Caco-2 (cell line): ENCODE measurements around the gene SLC6A6. TPM values are rescaled to one million over a fixed set of nuclear protein-coding genes. Genes with fewer than 3 reads are reported as not detected.
A peak's percentile ranks its signal among the peaks of the same experiment; 100 is the strongest.

Source experiments
- BruUV-seq: library from RNA; stranded (reverse); fragments of 400-500 nt; replicated peaks from 2 replicates; lab custom pipeline; 2021; lab: Mats Ljungman, UMichigan
- CTCF ChIA-PET: fragments of 300-600 bp; sonication (Branson Sonifier 250); formaldehyde crosslinking; loops from one replicate; lab custom pipeline; 2022; ENCODE audit warnings: antibody characterized with exemption; lab: Charles Lee
- POLR2A ChIA-PET: fragments of 300-600 bp; sonication (Branson Sonifier 250); formaldehyde crosslinking; loops from one replicate; lab custom pipeline; 2022; ENCODE audit warnings: antibody characterized with exemption; lab: Charles Lee
- DNase-seq, 2 experiments: peaks; one replicate each; pipeline versions ENCODE4 v3.0.0 to v3.0.0-alpha.2; 2020 to 2022
- H3K27me3 ChIP-seq: replicated peaks from 2 replicates; pipeline ENCODE4 v1.6.0; 2011; ENCODE audit warnings: low read length; ENCODE audit not compliant: control insufficient read depth, insufficient read depth
- H3K36me3 ChIP-seq: 2 replicates; pipeline ENCODE4 v1.5.1; 2011; ENCODE audit warnings: low read length; ENCODE audit not compliant: control insufficient read depth, insufficient read depth
- H3K4me1 ChIP-seq: fragments of 250-450 bp; sonication (Bioruptor Pico); 2 replicates; pipeline ENCODE4 v1.5.1; 2020; ENCODE audit warnings: mild to moderate bottlenecking
- H3K4me3 ChIP-seq: 2 replicates; pipeline ENCODE4 v1.5.1; 2011; ENCODE audit warnings: low read depth, mild to moderate bottlenecking, control low read depth, low read length
- H3K9me3 ChIP-seq: fragments of 250-450 bp; sonication (Bioruptor Pico); 2 replicates; pipeline ENCODE4 v1.5.1; 2020; ENCODE audit warnings: mild to moderate bottlenecking, moderate library complexity
- H3K27ac Mint-ChIP-seq: one replicate; pipeline ENCODE4 v1.8.0; 2022; ENCODE audit warnings: mixed read lengths; ENCODE audit not compliant: unreplicated experiment
- H3K27me3 Mint-ChIP-seq: one replicate; pipeline ENCODE4 v1.8.0; 2022; ENCODE audit warnings: mixed read lengths; ENCODE audit not compliant: insufficient read depth, unreplicated experiment
- H3K36me3 Mint-ChIP-seq: one replicate; pipeline ENCODE4 v1.8.0; 2022; ENCODE audit warnings: mild to moderate bottlenecking, mixed read lengths; ENCODE audit not compliant: insufficient read depth, unreplicated experiment
- H3K4me1 Mint-ChIP-seq: one replicate; pipeline ENCODE4 v1.8.0; 2022; ENCODE audit warnings: low read depth, mixed read lengths; ENCODE audit not compliant: unreplicated experiment
- H3K4me3 Mint-ChIP-seq: one replicate; pipeline ENCODE4 v1.8.0; 2022; ENCODE audit warnings: mild to moderate bottlenecking, moderate library complexity, mixed read lengths; ENCODE audit not compliant: unreplicated experiment
- H3K9me3 Mint-ChIP-seq: one replicate; pipeline ENCODE4 v1.8.0; 2022; ENCODE audit warnings: mixed read lengths; ENCODE audit not compliant: unreplicated experiment
- CTCF ChIP-seq, 2 experiments: fragments of 200-600 bp in 1 of 2; IDR thresholded peaks; 1 replicate in 1 of 2; 2 replicates in 1 of 2; pipeline versions ENCODE4 v1.5.1 to v1.8.0; 2011 to 2022; ENCODE audit warnings: antibody characterized with exemption in 1 of 2, control low read depth in 1 of 2, inconsistent platforms in 1 of 2, low read depth in 1 of 2, low read length in 1 of 2, mild to moderate bottlenecking in 1 of 2, moderate library complexity in 1 of 2; ENCODE audit not compliant: insufficient read depth in 1 of 2, severe bottlenecking in 1 of 2, unreplicated experiment in 1 of 2
- intact Hi-C: fragments of 100-400 bp; cut with micrococcal nuclease; formaldehyde crosslinking; loops from one replicate; pipeline ENCODE4 v1.10.0; 2022; ENCODE audit not compliant: unreplicated experiment
- total RNA-seq: library from RNA; stranded (reverse); gene quantifications from 2 replicates; pipeline ENCODE4 v1.2.3, GENCODE V29; 2022

Gene SLC6A6
- total RNA-seq, 1 experiment from 2014 or later, result 49.6 TPM

GRCh38 chr3:14536837-14537589, 134.6 kb downstream of the SLC6A6 start:
- Histone ChIP-seq H3K4me3 (no peak overlapping the region), H3K9me3 (no peaks in the 10 kb centered on the region), H3K27me3 (no peaks in the 10 kb centered on the region), H3K36me3 (no peaks in the 10 kb centered on the region), H3K4me1 (no peaks in the 10 kb centered on the region)
- no peak overlapping the region for H3K4me3 Mint-ChIP-seq
- H3K9me3 Mint-ChIP-seq, result no peaks in the 10 kb centered on the region
- H3K27ac Mint-ChIP-seq, result no peak overlapping the region
- BruUV-seq, result no TSS peak
- intact Hi-C loops, result no loop called here
- ChIA-PET POLR2A (no interaction called here), CTCF (no interaction called here)
- H3K27me3 Mint-ChIP-seq, result no peaks in the 10 kb centered on the region
- TF ChIP-seq CTCF (IDR thresholded peaks at IDR 0.05; ENCODE audit: insufficient read depth in 1 of 2, low read depth in 1 of 2, low read length in 1 of 2, severe bottlenecking in 1 of 2, unreplicated experiment in 1 of 2), result no peak
- H3K4me1 Mint-ChIP-seq, result no peaks in the 10 kb centered on the region
- no peaks in the 10 kb centered on the region for H3K36me3 Mint-ChIP-seq
- no peak for DNase-seq

GRCh38 chr3:14537590-14538450, 135.4 kb downstream of the SLC6A6 start:
- no peak overlapping the region for H3K27ac Mint-ChIP-seq
- Histone ChIP-seq H3K4me3 (no peak overlapping the region), H3K9me3 (no peaks in the 10 kb centered on the region), H3K27me3 (no peaks in the 10 kb centered on the region), H3K36me3 (no peaks in the 10 kb centered on the region), H3K4me1 (no peaks in the 10 kb centered on the region)
- TF ChIP-seq CTCF (IDR thresholded peaks at IDR 0.05; ENCODE audit: insufficient read depth in 1 of 2, low read depth in 1 of 2, low read length in 1 of 2, severe bottlenecking in 1 of 2, unreplicated experiment in 1 of 2), result no peak
- ChIA-PET POLR2A (no interaction called here), CTCF (no interaction called here)
- no peaks in the 10 kb centered on the region for H3K4me1 Mint-ChIP-seq
- DNase-seq, result peak; percentile 35 to 68
- intact Hi-C loops, result no loop called here
- H3K4me3 Mint-ChIP-seq, result no peak overlapping the region
- H3K36me3 Mint-ChIP-seq, result no peaks in the 10 kb centered on the region
- BruUV-seq, result no TSS peak
- no peaks in the 10 kb centered on the region for H3K27me3 Mint-ChIP-seq
- H3K9me3 Mint-ChIP-seq, result no peaks in the 10 kb centered on the region

- no peak for TF ChIP-seq CTCF (IDR thresholded peaks at IDR 0.05; ENCODE audit: insufficient read depth in 1 of 2, low read depth in 1 of 2, low read length in 1 of 2, severe bottlenecking in 1 of 2, unreplicated experiment in 1 of 2)
- H3K4me3 ChIP-seq, result no peak overlapping the region
- intact Hi-C loops, result no loop called here
- ChIA-PET CTCF (no interaction called here), POLR2A (no interaction called here)
- H3K9me3 ChIP-seq, result no peaks in the 10 kb centered on the region
- Mint-ChIP-seq H3K27ac (no peak overlapping the region), H3K4me3 (no peak overlapping the region), H3K4me1 (no peaks in the 10 kb centered on the region), H3K9me3 (no peaks in the 10 kb centered on the region), H3K27me3 (no peaks in the 10 kb centered on the region), H3K36me3 (no peaks in the 10 kb centered on the region)
- no peak for DNase-seq
- no peaks in the 10 kb centered on the region for H3K4me1 ChIP-seq
- H3K27me3 ChIP-seq, result no peaks in the 10 kb centered on the region
- H3K36me3 ChIP-seq, result no peaks in the 10 kb centered on the region
- no TSS peak for BruUV-seq
These were observed 136.2 kb downstream of the SLC6A6 start for GRCh38 chr3:14538451-14539088.
